HepG2 (cell line): ENCODE data around the gene AP1M1. TPM values are rescaled to one million over a fixed set of nuclear protein-coding genes. Genes with fewer than 3 reads are reported as not detected.

ENCODE experiments used
- CERS6 ChIP-seq: sonication (generic); formaldehyde crosslinking; IDR thresholded peaks from 2 replicates; pipeline ENCODE4 v1.5.0; 2020; ENCODE audit warnings: missing genetic modification reagents
- GABPA ChIP-seq, 2 experiments: IDR thresholded peaks; 2 replicates each; pipeline ENCODE4 v1.6.1; 2011 to 2016; ENCODE audit warnings: low read depth in 2 of 2, low read length in 1 of 2, missing biosample characterization in 1 of 2, missing genetic modification characterization in 1 of 2
- GLI4 ChIP-seq: sonication (generic); formaldehyde crosslinking; IDR thresholded peaks from 2 replicates; pipeline ENCODE4 v1.5.1; 2020; ENCODE audit warnings: missing genetic modification reagents, mild to moderate bottlenecking, moderate library complexity, borderline replicate concordance
- HNF1B ChIP-seq: sonication (generic); formaldehyde crosslinking; IDR thresholded peaks from 2 replicates; pipeline ENCODE4 v1.5.1; 2020; ENCODE audit warnings: mild to moderate bottlenecking, moderate library complexity, missing genetic modification reagents
- JDP2 ChIP-seq: sonication (generic); formaldehyde crosslinking; IDR thresholded peaks from 2 replicates; pipeline ENCODE4 v1.8.1; 2022; ENCODE audit warnings: missing genetic modification reagents, borderline replicate concordance
- MBD4 ChIP-seq: IDR thresholded peaks from 2 replicates; pipeline ENCODE4 v1.6.1; 2012; ENCODE audit warnings: low read length, inconsistent platforms, borderline replicate concordance
- PHF20 ChIP-seq: sonication (generic); formaldehyde crosslinking; IDR thresholded peaks from 2 replicates; pipeline ENCODE4 v1.5.0; 2020; ENCODE audit warnings: mild to moderate bottlenecking, missing genetic modification reagents
- RFXAP ChIP-seq: sonication (generic); formaldehyde crosslinking; IDR thresholded peaks from 2 replicates; pipeline ENCODE4 v1.4.0; 2020; ENCODE audit warnings: missing genetic modification reagents, borderline replicate concordance
- SIX1 ChIP-seq: sonication (generic); formaldehyde crosslinking; IDR thresholded peaks from 2 replicates; pipeline ENCODE4 v1.4.0; 2020; ENCODE audit warnings: missing genetic modification reagents, borderline replicate concordance
- SOX6 ChIP-seq, 2 experiments: fragments of 450-650 bp in 1 of 2; sonication (generic) in 1 of 2; formaldehyde crosslinking in 1 of 2; IDR thresholded peaks; 2 replicates each; pipeline versions ENCODE4 v1.4.0 to v1.6.1; 2017 to 2020; ENCODE audit warnings: antibody characterized with exemption in 1 of 2, mild to moderate bottlenecking in 1 of 2, missing genetic modification reagents in 1 of 2
- YY1 ChIP-seq: IDR thresholded peaks from 2 replicates; pipeline ENCODE4 v1.6.1; 2011; ENCODE audit warnings: low read length, low read depth, moderate library complexity, mild to moderate bottlenecking; ENCODE audit not compliant: insufficient read depth, insufficient replicate concordance
- ZNF138 ChIP-seq: sonication (generic); formaldehyde crosslinking; IDR thresholded peaks from 2 replicates; pipeline ENCODE4 v1.5.0; 2020; ENCODE audit warnings: mild to moderate bottlenecking, low read depth, missing genetic modification reagents
- ZNF597 ChIP-seq: sonication (generic); formaldehyde crosslinking; IDR thresholded peaks from 2 replicates; pipeline ENCODE4 v1.5.0; 2020; ENCODE audit warnings: missing genetic modification reagents
- ZNF607 ChIP-seq: sonication (generic); formaldehyde crosslinking; IDR thresholded peaks from 2 replicates; pipeline ENCODE4 v1.5.1; 2020; ENCODE audit warnings: missing genetic modification reagents, mild to moderate bottlenecking, borderline replicate concordance
- ZNF839 ChIP-seq: sonication (generic); formaldehyde crosslinking; IDR thresholded peaks from 2 replicates; pipeline ENCODE4 v1.4.0; 2020; ENCODE audit warnings: missing genetic modification reagents, mild to moderate bottlenecking, borderline replicate concordance
- polyA plus RNA-seq, 8 experiments: library from polyadenylated mRNA; depleted of rRNA in 3 of 8; stranded (reverse) in 7 of 8; unstranded in 1 of 8; fragments of >200 nt; fragmentation: Illumina TruSeq in 4 of 8; extraction: Trizol in 4 of 8; gene quantifications; 2 replicates each; pipeline versions ENCODE4 v1.2.1 to v1.2.3, GENCODE V29; 2011 to 2016; ENCODE audit warnings: low read depth in 4 of 8, missing spikeins in 1 of 8, mixed read lengths in 1 of 8; ENCODE audit not compliant: insufficient read depth in 1 of 8
- total RNA-seq, 5 experiments: library from RNA; depleted of rRNA; stranded (reverse); fragments of >200 nt; fragmentation: Illumina TruSeq; extraction: Trizol; gene quantifications; 2 replicates each; pipeline ENCODE4 v1.2.3, GENCODE V29; 2016; ENCODE audit warnings: low read depth in 1 of 5
- TF ChIP-seq, protein P1 (sequence below): sonication (generic); formaldehyde crosslinking; IDR thresholded peaks from 2 replicates; pipeline ENCODE4 v1.9.0; 2022; ENCODE audit warnings: missing genetic modification reagents, mild to moderate bottlenecking, borderline replicate concordance
- TF ChIP-seq, protein P2 (sequence below): sonication (generic); formaldehyde crosslinking; conservative IDR thresholded peaks from 2 replicates; pipeline ENCODE4 v1.8.0; 2022; ENCODE audit warnings: mild to moderate bottlenecking, moderate library complexity, missing genetic modification reagents
- TF ChIP-seq, protein P3 (sequence below): sonication (generic); formaldehyde crosslinking; IDR thresholded peaks from 2 replicates; pipeline ENCODE4 v1.8.1; 2023; ENCODE audit warnings: mild to moderate bottlenecking, inconsistent platforms, moderate library complexity, missing genetic modification reagents, borderline replicate concordance

The AP1M1 gene
- total and polyA plus RNA-seq, 2 of the 13 experiments (the other 11 are each of a cell fraction or from before 2014, with no cell fraction given), result 34.4 to 46.1 TPM

GRCh38 chr19:16185123-16185767 lies 12.5 kb upstream of the AP1M1 start, which contains the start of gene FAM32A (continued):
- 0 out of 2 replicates have a peak, but pooled peaks have one; percentile 29 for TF ChIP-seq ZNF607 (CRISPR knock-in tag)
- no peak for TF ChIP-seq ZNF597 (CRISPR knock-in tag)
- peak; percentile 53; the same call in 1 of the 2 replicates for TF ChIP-seq HNF1B (CRISPR knock-in tag)
- TF ChIP-seq, protein P1, sequence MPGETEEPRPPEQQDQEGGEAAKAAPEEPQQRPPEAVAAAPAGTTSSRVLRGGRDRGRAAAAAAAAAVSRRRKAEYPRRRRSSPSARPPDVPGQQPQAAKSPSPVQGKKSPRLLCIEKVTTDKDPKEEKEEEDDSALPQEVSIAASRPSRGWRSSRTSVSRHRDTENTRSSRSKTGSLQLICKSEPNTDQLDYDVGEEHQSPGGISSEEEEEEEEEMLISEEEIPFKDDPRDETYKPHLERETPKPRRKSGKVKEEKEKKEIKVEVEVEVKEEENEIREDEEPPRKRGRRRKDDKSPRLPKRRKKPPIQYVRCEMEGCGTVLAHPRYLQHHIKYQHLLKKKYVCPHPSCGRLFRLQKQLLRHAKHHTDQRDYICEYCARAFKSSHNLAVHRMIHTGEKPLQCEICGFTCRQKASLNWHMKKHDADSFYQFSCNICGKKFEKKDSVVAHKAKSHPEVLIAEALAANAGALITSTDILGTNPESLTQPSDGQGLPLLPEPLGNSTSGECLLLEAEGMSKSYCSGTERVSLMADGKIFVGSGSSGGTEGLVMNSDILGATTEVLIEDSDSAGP (CRISPR knock-in tag), result peak; percentile 46; the same call in 1 of the 2 replicates
- TF ChIP-seq SOX6 (IDR thresholded peaks at IDR 0.05), result no peak
- TF ChIP-seq SOX6 (CRISPR knock-in tag; IDR thresholded peaks at IDR 0.05), result peak; percentile 28; the same call in 1 of the 2 replicates
- TF ChIP-seq RFXAP, result 0 out of 2 replicates have a peak, but pooled peaks have one; percentile 66
- no peak for TF ChIP-seq CERS6
- 0 out of 2 replicates have a peak, but pooled peaks have one; percentile 28 for TF ChIP-seq ZNF839
- TF ChIP-seq, protein P2, sequence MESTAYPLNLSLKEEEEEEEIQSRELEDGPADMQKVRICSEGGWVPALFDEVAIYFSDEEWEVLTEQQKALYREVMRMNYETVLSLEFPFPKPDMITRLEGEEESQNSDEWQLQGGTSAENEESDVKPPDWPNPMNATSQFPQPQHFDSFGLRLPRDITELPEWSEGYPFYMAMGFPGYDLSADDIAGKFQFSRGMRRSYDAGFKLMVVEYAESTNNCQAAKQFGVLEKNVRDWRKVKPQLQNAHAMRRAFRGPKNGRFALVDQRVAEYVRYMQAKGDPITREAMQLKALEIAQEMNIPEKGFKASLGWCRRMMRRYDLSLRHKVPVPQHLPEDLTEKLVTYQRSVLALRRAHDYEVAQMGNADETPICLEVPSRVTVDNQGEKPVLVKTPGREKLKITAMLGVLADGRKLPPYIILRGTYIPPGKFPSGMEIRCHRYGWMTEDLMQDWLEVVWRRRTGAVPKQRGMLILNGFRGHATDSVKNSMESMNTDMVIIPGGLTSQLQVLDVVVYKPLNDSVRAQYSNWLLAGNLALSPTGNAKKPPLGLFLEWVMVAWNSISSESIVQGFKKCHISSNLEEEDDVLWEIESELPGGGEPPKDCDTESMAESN, result peak; percentile 73; the same call in 1 of the 2 replicates
- no peak for TF ChIP-seq JDP2 (CRISPR knock-in tag)
- TF ChIP-seq GABPA (IDR thresholded peaks at IDR 0.05; ENCODE audit: low read depth, low read length), result peak; percentile 92
- peak; percentile 97 for TF ChIP-seq GABPA (CRISPR knock-in tag; IDR thresholded peaks at IDR 0.05; ENCODE audit: low read depth)
- TF ChIP-seq, protein P3, sequence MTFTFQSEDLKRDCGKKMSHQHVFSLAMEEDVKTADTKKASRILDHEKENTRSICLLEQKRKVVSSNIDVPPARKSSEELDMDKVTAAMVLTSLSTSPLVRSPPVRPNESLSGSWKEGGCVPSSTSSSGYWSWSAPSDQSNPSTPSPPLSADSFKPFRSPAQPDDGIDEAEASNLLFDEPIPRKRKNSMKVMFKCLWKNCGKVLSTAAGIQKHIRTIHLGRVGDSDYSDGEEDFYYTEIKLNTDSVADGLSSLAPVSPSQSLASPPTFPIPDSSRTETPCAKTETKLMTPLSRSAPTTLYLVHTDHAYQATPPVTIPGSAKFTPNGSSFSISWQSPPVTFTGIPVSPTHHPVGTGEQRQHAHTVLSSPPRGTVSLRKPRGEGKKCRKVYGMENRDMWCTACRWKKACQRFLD, result 0 out of 2 replicates have a peak, but pooled peaks have one; percentile 77
- no peak for TF ChIP-seq ZNF138 (CRISPR knock-in tag)
- peak; percentile 94 for TF ChIP-seq YY1
- no peak for TF ChIP-seq SIX1
- peak; percentile 93 for TF ChIP-seq PHF20 (CRISPR knock-in tag)
- TF ChIP-seq MBD4, result no peak
- no peak for TF ChIP-seq GLI4 (CRISPR knock-in tag)
